K562 (cell line): ENCODE measurements around the gene GARIN5B. TPM values are rescaled to one million over a fixed set of nuclear protein-coding genes. Genes with fewer than 3 reads are reported as not detected.
A peak's percentile ranks its signal among the peaks of the same experiment; 100 is the strongest.

Source experiments
- ATAC-seq: fragments of 200-7000 bp; cut with Tn5 transposase; 3 replicates; pipeline ENCODE4 v1.9.1; 2020; ENCODE audit warnings: moderate library complexity
- BruUV-seq: library from RNA; stranded (reverse); fragments of 400-500 nt; replicated peaks from 2 replicates; lab custom pipeline; 2021; lab: Mats Ljungman, UMichigan
- CTCF ChIA-PET: fragments of 300-600 bp; formaldehyde crosslinking; extraction: SDS; loops from one replicate; lab custom pipeline; 2021; ENCODE audit warnings: low intra/inter-chr PET ratio; lab: Yijun Ruan, JAX
- POLR2A ChIA-PET: fragments of 300-600, 350-650 bp; sonication (Branson Sonifier 250); formaldehyde crosslinking; extraction: SDS; loops from one replicate; lab custom pipeline; 2021; ENCODE audit warnings: antibody characterized with exemption, inconsistent platforms; lab: Yijun Ruan, JAX
- DNase-seq, 4 experiments: peaks; one replicate each; pipeline versions ENCODE4 v3.0.0 to v3.0.0-alpha.2; 2011 to 2018; ENCODE audit warnings: low spot score in 3 of 4, mixed read lengths in 3 of 4; ENCODE audit errors: extremely low read depth in 1 of 4
- FAIRE-seq: peaks from 2 replicates; lab custom pipeline; 2011; peaks lifted over from hg19 to GRCh38; lab: Jason Lieb, UNC
- H2AFZ ChIP-seq: 2 replicates; pipeline ENCODE4 v1.6.0; 2011; ENCODE audit warnings: low read depth, low read length, control low read depth, inconsistent platforms
- H3K27ac ChIP-seq: fragments of 200-600 bp; 3 replicates; pipeline ENCODE4 v1.8.0; 2011; ENCODE audit warnings: low read depth, mild to moderate bottlenecking, control low read depth, inconsistent platforms, low read length, moderate library complexity, mixed read lengths; ENCODE audit errors: extremely low read depth
- H3K27me3 ChIP-seq, 2 experiments: fragments of 300-600 bp in 1 of 2; 2 replicates in 1 of 2; 3 replicates in 1 of 2; pipeline versions ENCODE4 v1.6.0 to v1.8.0; 2011; ENCODE audit warnings: inconsistent platforms in 2 of 2, low read length in 2 of 2, mild to moderate bottlenecking in 1 of 2, mixed read lengths in 1 of 2, moderate library complexity in 1 of 2; ENCODE audit not compliant: control insufficient read depth in 2 of 2, insufficient read depth in 2 of 2
- H3K36me3 ChIP-seq: fragments of 300-600 bp; 3 replicates; pipeline ENCODE4 v1.8.0; 2011; ENCODE audit warnings: mild to moderate bottlenecking, low read length, inconsistent platforms; ENCODE audit not compliant: control insufficient read depth, insufficient read depth
- H3K4me1 ChIP-seq, 2 experiments: fragments of 200-600 bp in 1 of 2; replicated peaks in 1 of 2; 2 replicates in 1 of 2; 3 replicates in 1 of 2; pipeline versions ENCODE4 v1.5.1 to v1.8.0; 2011; ENCODE audit warnings: inconsistent platforms in 2 of 2, low read length in 2 of 2, mild to moderate bottlenecking in 1 of 2, mixed read lengths in 1 of 2, moderate library complexity in 1 of 2; ENCODE audit not compliant: control insufficient read depth in 2 of 2, insufficient read depth in 2 of 2
- H3K4me2 ChIP-seq: 2 replicates; pipeline ENCODE4 v1.6.1; 2011; ENCODE audit warnings: low read length, control low read depth, inconsistent platforms, mixed read lengths; ENCODE audit not compliant: insufficient read depth
- H3K4me3 ChIP-seq: fragments of 200-600 bp; sonication (generic), shearing (Covaris generic); 2 replicates; pipeline ENCODE4 v1.5.1; 2016; ENCODE audit warnings: control low read depth, inconsistent platforms
- H3K79me2 ChIP-seq: fragments of 200-600 bp; 3 replicates; pipeline ENCODE4 v1.8.0; 2011; ENCODE audit warnings: low read length, inconsistent platforms; ENCODE audit not compliant: control insufficient read depth, insufficient read depth
- H3K9ac ChIP-seq, 2 experiments: 2 replicates each; pipeline versions ENCODE4 v1.6.0 to v1.6.1; 2011; ENCODE audit warnings: low read depth in 2 of 2, low read length in 2 of 2, control low read depth in 1 of 2, inconsistent platforms in 1 of 2, mild to moderate bottlenecking in 1 of 2, mixed read lengths in 1 of 2; ENCODE audit not compliant: insufficient read depth in 1 of 2
- H3K9me1 ChIP-seq: one replicate; pipeline ENCODE4 v1.6.0; 2011; ENCODE audit warnings: inconsistent platforms, mild to moderate bottlenecking, low read length, moderate library complexity; ENCODE audit not compliant: control insufficient read depth, insufficient read depth
- H3K9me3 ChIP-seq: replicated peaks from 2 replicates; pipeline ENCODE4 v1.5.1; 2011; ENCODE audit warnings: low read depth, low read length, inconsistent platforms; ENCODE audit not compliant: control insufficient read depth, insufficient read depth
- H4K20me1 ChIP-seq: replicated peaks from 2 replicates; pipeline ENCODE4 v1.6.1; 2011; ENCODE audit warnings: low read length, inconsistent platforms, mixed read lengths; ENCODE audit not compliant: control insufficient read depth, insufficient read depth
- ARID1B ChIP-seq: fragments of 450-650 bp; IDR thresholded peaks from 2 replicates; pipeline ENCODE4 v1.6.1; 2016; ENCODE audit warnings: antibody characterized with exemption, mild to moderate bottlenecking, inconsistent platforms
- CHD1 ChIP-seq: fragments of 200-600 bp; sonication (generic); IDR thresholded peaks from one replicate; pipeline ENCODE4 v1.6.1; 2012; ENCODE audit warnings: mild to moderate bottlenecking, moderate library complexity, low read length, inconsistent platforms
- GATAD2B ChIP-seq: fragments of 450-650 bp; IDR thresholded peaks from 2 replicates; pipeline ENCODE4 v1.6.1; 2017; ENCODE audit warnings: mild to moderate bottlenecking, borderline replicate concordance
- GMEB1 ChIP-seq: fragments of 250-450 bp; sonication (Bioruptor Pico); IDR thresholded peaks from 2 replicates; pipeline ENCODE4 v1.4.0; 2020; ENCODE audit warnings: mild to moderate bottlenecking
- HDAC3 ChIP-seq: fragments of 450-650 bp; IDR thresholded peaks from 2 replicates; pipeline ENCODE4 v1.6.1; 2018; ENCODE audit warnings: borderline replicate concordance, mild to moderate bottlenecking, moderate library complexity; ENCODE audit not compliant: partially characterized antibody
- HIVEP1 ChIP-seq: fragments of 250-450 bp; sonication (Bioruptor Pico); IDR thresholded peaks from 2 replicates; pipeline ENCODE4 v1.4.0; 2020; ENCODE audit warnings: mild to moderate bottlenecking
- HMGN3 ChIP-seq: IDR thresholded peaks from 2 replicates; pipeline ENCODE4 v1.6.1; 2011; ENCODE audit warnings: borderline replicate concordance, low read depth, mild to moderate bottlenecking, mixed read lengths, low read length; ENCODE audit not compliant: insufficient read length; ENCODE audit errors: extremely low read depth
- NCOR1 ChIP-seq: fragments of 450-650 bp; IDR thresholded peaks from 2 replicates; pipeline ENCODE4 v1.6.1; 2016; ENCODE audit warnings: mild to moderate bottlenecking, moderate library complexity
- NFXL1 ChIP-seq: fragments of 450-650 bp; formaldehyde crosslinking; IDR thresholded peaks from 2 replicates; pipeline ENCODE4 v1.4.0; 2021; ENCODE audit warnings: mild to moderate bottlenecking
- NONO ChIP-seq, 2 experiments: fragments of 200-400 bp in 1 of 2; fragments of 450-650 bp in 1 of 2; formaldehyde crosslinking in 1 of 2; IDR thresholded peaks; 2 replicates each; pipeline ENCODE4 v1.6.1; 2017; ENCODE audit warnings: low read depth in 2 of 2, mild to moderate bottlenecking in 2 of 2, moderate library complexity in 2 of 2, low read length in 1 of 2
- PHB ChIP-seq: fragments of 250-450 bp; sonication (Bioruptor Pico); IDR thresholded peaks from 2 replicates; pipeline ENCODE4 v1.5.0; 2021
- POLR2AphosphoS5 ChIP-seq: IDR thresholded peaks from 2 replicates; pipeline ENCODE4 v1.6.1; 2011; ENCODE audit warnings: mild to moderate bottlenecking, low read depth, low read length, moderate library complexity; ENCODE audit not compliant: control insufficient read depth, insufficient read depth
- POLR2B ChIP-seq: fragments of 450-650 bp; IDR thresholded peaks from 2 replicates; pipeline ENCODE4 v1.6.1; 2018; ENCODE audit warnings: low read depth; ENCODE audit not compliant: partially characterized antibody
- RBFOX2 ChIP-seq: fragments of 200-400 bp; formaldehyde crosslinking; IDR thresholded peaks from 2 replicates; pipeline ENCODE4 v1.6.1; 2017; ENCODE audit warnings: low read depth, mild to moderate bottlenecking, low read length, moderate library complexity
- RBM34 ChIP-seq: fragments of 200-400 bp; formaldehyde crosslinking; IDR thresholded peaks from 2 replicates; pipeline ENCODE4 v1.6.1; 2018; ENCODE audit warnings: low read length, borderline replicate concordance; ENCODE audit not compliant: insufficient read depth
- SIN3A ChIP-seq, 2 experiments: fragments of 150-350 bp in 1 of 2; IDR thresholded peaks; 2 replicates each; pipeline ENCODE4 v1.6.1; 2011 to 2016; ENCODE audit warnings: borderline replicate concordance in 2 of 2, low read depth in 2 of 2, low read length in 2 of 2, mild to moderate bottlenecking in 2 of 2, moderate library complexity in 2 of 2; ENCODE audit not compliant: control insufficient read depth in 1 of 2
- SMC3 ChIP-seq: conservative IDR thresholded peaks from 2 replicates; pipeline ENCODE4 v1.6.1; 2011; ENCODE audit warnings: low read depth, low read length, improper control_type of control experiment; ENCODE audit not compliant: insufficient read depth
- TAL1 ChIP-seq: fragments of 450-650 bp; IDR thresholded peaks from 2 replicates; pipeline ENCODE4 v1.6.1; 2016; ENCODE audit warnings: mild to moderate bottlenecking
- USF2 ChIP-seq: sonication (generic); formaldehyde crosslinking; IDR thresholded peaks from 2 replicates; pipeline ENCODE4 v1.5.0; 2020; ENCODE audit warnings: missing genetic modification reagents
- ZNF134 ChIP-seq: fragments of 250-450 bp; sonication (Bioruptor Pico); conservative IDR thresholded peaks from 2 replicates; pipeline ENCODE4 v1.4.0; 2020
- ZNF143 ChIP-seq: sonication (generic); formaldehyde crosslinking; IDR thresholded peaks from 2 replicates; pipeline ENCODE4 v1.9.0; 2022; ENCODE audit warnings: mild to moderate bottlenecking, missing genetic modification reagents
- WGBS: fragments of 100-300 bp; shearing (Covaris generic); methylation state at CpG from one replicate; pipeline ENCODE4 v1.1.6; 2016; ENCODE audit warnings: low coverage, mixed read lengths; ENCODE audit not compliant: insufficient coverage; ENCODE audit errors: missing lambda C conversion rate; 5-methylcytosine and 5-hydroxymethylcytosine counted together
- in situ Hi-C: fragments of 300-500 bp; cut with MboI; formaldehyde crosslinking; loops from 4 replicates; pipeline ENCODE4 v1.15.0; 2018; ENCODE audit warnings: inconsistent platforms, mixed read lengths
- intact Hi-C: fragments of 100-400 bp; cut with micrococcal nuclease; formaldehyde crosslinking; loops from 2 replicates; pipeline ENCODE4 v1.14.2; 2022
- polyA plus RNA-seq, 8 experiments: library from polyadenylated mRNA; depleted of rRNA in 4 of 8; stranded (reverse) in 5 of 8; unstranded in 3 of 8; fragments of >200 nt; fragmentation: Nextera tagmentation in 2 of 8; fragmentation: Illumina TruSeq in 1 of 8; extraction: Ambion mirVana in 2 of 8; extraction: Trizol in 1 of 8; gene quantifications; 2 replicates each; pipeline versions ENCODE4 v1.2.1 to v1.2.3, GENCODE V29; 2011 to 2014; ENCODE audit warnings: inconsistent platforms in 1 of 8, missing spikeins in 1 of 8
- total RNA-seq, 7 experiments: library from RNA; depleted of rRNA in 6 of 7; stranded (reverse); fragments of >200 nt in 6 of 7; fragmentation: Illumina TruSeq in 2 of 7; extraction: Trizol in 2 of 7; gene quantifications; 2 replicates each; pipeline versions ENCODE4 v1.2.1 to v1.2.3, GENCODE V29; 2011 to 2021; ENCODE audit warnings: low replicate concordance in 1 of 7

GARIN5B gene
- total and polyA plus RNA-seq, 9 of the 15 experiments (the other 6 are each of a cell fraction or from before 2014, with no cell fraction given): not detected

GRCh38 chr19:55400281-55401087, 37.4 kb upstream of the GARIN5B start:
- Histone ChIP-seq H4K20me1 (peaks cover 29% of the 10 kb centered on the region), H3K79me2 (peaks cover 27% of the 10 kb centered on the region), H3K9me3 (no peaks in the 10 kb centered on the region), H3K27me3 (no peaks in the 10 kb centered on the region), H3K4me2 (no peak overlapping the region), H3K27ac (no peak overlapping the region), H2AFZ (no peak overlapping the region), H3K9ac (peak overlapping the region in 1 of 2 experiments; percentile 80; a peak in 1 of 4 replicates), H3K4me3 (no peak overlapping the region), H3K9me1 (peaks cover under 1% of the 10 kb centered on the region), H3K4me1 (peaks cover 2 to 21% of the 10 kb centered on the region in 2 experiments; a peak in 4 of 5 replicates), H3K36me3 (peaks cover 46% of the 10 kb centered on the region)
- in situ Hi-C loops (no loop called here), intact Hi-C loops (no loop called here)
- POLR2A ChIA-PET: interaction anchor here (0.5 to 5.1 kb wide), 14 partner anchors 12 to 225 kb away, joined by 3 to 97 read pairs (median 5); partner anchors contain the start of genes ISOC2, PPP6R1, PTPRH and RPL28
- ATAC-seq: peak; percentile 62
- CTCF ChIA-PET: no interaction called here
- no TSS peak for BruUV-seq
- peak; percentile 35 for FAIRE-seq
- 82% methylated on average over 14 of the region's 14 CpGs for WGBS
- no peak for DNase-seq
- TF ChIP-seq NONO (IDR thresholded peaks at IDR 0.05; ENCODE audit: low read depth in 2 of 2, low read length in 1 of 2) (no peak), HMGN3 (no peak), HDAC3 (no peak), GMEB1 (no peak), GATAD2B (no peak), PHB (CRISPR knock-in tag) (no peak), ZNF143 (no peak), CHD1 (no peak), POLR2AphosphoS5 (peak; percentile 69), SIN3A (IDR thresholded peaks at IDR 0.05; ENCODE audit: borderline replicate concordance in 2 of 2, control insufficient read depth in 1 of 2, low read depth in 2 of 2, low read length in 2 of 2) (peak in 1 of 2 experiments; percentile 11; a peak in 1 of 4 replicates), NFXL1 (no peak), USF2 (CRISPR knock-in tag) (no peak), TAL1 (no peak), HIVEP1 (CRISPR knock-in tag) (no peak), ZNF134 (CRISPR knock-in tag) (peak; percentile 94), ARID1B (no peak), NCOR1 (0 out of 2 replicates have a peak, but pooled peaks have one; percentile 11), POLR2B (peak; percentile 48), SMC3 (no peak), RBM34 (no peak), RBFOX2 (no peak)
